ENCODE measurements around the gene LRRC75A.

LRRC75A gene

DNA sequence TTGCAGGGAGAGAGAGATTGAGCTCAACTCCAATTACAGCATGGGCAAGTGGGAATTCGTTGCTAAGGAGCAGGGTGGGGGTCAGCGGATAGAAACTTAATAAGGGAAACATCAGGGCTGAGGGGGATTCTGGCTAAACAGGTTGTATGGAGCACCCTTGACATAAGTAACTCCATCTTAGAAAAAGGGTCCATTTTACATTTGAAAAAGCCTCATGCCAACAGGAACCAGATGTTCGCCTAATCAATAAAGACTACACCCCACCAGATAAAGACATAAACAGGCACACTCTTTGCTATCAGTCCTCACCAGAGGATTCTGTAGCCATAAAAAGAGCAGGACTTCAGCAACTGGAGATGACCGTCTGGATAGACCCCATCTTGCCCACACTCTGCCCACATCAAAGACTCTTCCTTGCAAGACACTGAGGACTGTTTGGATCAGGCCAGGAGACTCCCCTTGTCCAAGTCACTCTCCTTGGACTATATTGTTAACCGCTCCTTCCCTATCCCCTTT is 1.6 kb upstream of the LRRC75A start:
- DNase-seq, result no peak

DNA sequence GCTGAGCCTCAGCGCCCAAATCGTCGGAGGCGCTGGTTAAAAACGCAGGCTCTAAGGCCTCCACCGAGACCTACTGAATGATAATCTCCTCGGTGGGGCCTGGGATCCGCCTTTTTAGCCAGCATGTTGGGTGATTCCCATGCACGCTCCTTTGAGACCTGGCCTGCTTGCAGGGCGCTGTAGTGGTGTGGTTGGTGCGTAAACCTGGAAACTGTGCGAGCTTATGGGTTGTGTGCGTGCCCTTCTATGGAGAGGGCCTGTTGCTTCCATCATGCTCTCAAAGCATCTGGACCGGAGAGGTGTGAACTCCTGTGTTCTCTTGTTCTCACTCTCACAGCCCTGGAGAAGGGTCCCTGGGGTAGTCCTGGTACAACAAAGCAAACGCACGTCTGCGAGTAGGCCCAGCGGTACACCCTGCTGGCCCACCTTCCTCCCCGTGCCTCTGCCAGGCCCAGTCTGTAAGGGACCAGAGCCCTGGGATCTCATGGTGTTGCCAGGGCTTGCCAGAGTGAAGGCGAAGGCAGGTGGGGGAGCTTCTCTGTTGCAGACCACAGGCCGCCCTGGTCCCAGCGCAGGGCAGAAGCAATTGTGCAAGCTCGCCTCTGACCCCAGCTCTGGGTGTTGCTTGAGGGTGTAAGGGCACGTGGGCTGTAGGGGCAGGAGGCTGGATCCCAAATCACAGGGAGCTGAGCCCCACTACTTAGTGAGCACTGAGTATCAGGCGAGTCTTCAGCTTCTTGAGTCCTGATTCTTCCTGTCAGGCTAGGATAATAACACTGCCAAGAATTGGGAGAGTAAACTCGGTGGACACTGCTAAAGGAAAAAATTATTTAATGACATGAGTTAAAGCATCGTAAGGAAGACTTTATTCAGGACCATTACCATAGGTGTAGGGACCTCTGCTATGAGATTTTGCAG is 879 bp upstream of the LRRC75A start:
- DNase-seq, result no peak

DNA sequence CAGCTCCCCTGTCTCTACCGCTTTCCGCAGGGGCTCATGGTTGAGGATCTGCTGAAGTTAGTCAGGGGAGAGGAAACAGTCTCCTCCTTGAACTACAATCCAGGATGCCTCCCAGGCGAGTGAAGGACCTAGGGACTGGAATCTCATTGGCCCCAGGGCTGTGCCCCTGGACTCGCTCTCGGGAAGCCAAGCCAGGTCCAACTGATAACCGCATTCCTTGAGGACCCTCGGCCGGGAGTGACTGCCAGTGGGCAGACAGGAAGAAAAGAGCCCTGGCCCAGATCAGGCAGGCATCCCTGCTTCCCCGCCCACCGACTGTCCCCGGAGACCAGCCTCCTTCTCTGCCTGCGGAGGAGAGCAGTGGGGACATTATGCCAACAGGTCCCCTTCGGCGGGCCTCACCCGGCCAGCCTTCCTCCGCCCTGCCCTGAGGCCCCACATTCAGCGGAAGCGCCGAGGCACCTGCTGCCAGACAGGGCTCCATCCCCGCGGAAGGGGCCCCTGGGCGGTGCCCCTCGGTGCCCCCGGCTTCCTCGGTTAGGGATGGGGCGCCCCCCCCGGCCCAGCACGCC is 776 bp downstream of the LRRC75A start:
- DNase-seq, result peak in 1 of 2 experiments; percentile 9

DNA sequence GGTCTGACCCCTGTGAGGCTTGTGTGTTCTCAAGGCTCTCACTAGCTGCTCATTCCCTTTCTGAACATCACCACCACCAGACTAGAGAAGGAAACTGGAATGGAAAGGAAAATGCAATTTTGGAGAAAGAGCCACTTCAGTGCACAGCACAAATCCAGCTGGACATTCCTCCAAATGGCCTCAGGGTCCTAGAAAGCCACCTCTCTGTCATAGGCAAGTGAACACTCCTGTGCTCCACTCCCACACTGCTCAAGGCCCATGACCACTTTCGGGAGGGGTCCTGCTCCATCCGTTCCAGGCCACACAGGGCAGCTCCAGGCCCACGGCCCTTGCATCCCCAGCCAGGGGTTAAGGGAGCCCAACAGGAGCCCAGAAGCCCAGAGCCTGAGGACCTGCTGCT is 2.6 kb downstream of the LRRC75A start:
- no peak for DNase-seq

DNA sequence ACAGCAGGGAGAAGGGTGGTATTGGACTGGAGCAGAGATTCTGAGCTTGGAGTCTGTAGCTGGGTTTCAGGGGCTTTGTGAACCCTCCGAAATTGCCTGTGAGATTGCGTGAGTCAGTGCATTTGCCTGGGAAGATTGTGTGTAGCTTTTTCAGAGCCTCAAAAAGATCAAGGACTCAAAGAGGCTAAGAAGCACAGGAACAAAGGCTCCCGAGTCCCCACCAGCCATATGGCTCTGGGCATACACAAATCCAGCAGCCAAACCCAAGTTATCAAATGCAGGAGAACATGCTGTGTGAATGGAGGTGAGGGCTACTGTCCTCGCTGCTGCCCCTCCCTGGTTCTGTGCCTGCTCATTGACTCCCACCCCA is 3.0 kb downstream of the LRRC75A start:
- DNase-seq, result no peak

DNA sequence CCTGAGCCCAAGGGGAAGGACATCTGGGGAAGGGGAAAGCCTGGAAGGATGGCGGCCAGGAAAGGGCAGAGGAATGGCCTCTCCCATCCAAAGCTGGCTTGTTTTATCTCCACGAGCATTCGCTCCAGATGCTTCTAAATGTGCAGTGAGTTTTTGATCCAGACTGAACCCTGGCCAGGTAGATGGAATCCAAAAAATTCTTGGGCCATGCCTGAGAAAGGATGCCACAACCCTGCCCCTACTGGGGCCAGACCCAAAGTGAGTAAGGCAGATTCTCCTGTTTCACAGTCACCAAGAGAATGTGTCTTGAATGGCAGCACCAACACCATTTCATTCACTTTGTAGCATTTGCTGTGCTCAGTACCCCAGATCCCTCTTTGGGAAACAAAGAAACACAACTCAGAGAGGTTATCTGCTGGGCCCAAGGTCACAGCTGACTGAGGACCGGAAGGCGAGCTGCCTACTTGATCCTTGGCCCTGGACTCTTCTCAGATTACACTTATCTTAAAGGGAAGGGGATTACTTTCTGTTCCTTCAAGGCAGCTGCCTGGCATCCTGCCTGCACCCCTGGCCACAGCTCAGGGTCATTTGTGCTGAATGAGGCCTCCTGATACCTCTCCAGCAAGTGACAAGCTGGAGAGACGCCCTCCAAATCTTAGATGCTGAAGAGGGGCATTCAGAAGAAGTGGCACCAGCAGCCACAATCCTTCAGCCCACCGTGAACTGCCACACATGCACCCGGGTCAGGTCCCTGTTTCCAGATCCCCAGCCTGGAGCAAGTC is 3.6 kb downstream of the LRRC75A start:
- DNase-seq, result no peak

DNA sequence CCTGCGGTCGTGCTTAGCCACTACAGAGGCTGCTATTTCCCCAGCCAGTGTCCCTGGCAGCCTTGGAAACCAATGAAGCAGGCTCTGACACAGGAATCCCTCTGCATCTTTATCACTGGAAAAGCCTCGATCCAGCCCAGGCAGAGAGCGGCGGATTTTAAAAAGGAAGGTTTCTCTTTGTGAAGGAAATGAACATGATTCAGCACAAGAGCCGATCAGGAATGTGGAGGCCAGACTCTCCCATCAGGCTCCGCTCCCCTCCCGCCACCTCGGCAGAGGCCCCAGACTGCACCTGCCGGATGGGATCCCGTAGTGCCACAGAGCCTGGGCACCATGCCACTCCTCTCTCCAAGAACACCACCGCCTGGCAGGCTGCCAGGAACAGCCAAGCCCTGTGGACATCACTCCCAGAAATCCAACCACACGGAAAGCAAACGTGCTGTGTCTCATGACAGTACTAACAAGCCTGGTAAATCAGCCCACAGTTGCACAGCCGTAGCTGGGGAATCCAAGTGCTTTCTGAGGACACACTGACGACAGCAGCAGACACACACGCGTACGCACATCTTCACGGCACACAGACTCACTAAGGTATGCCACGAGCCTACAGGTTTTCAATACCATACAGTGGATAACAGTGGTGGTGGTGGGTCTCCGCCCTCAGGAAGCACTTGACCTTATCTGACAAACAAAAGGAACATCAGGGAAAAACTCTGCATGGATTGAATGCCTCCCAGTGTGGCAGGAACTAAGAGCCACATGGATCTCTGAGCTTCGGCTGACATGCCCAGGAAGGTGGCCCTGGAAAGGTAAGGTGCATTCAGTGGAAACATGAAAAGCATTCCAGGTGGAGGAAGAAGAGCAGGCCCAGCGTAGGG is 5.4 kb downstream of the LRRC75A start:
- DNase-seq, result no peak

DNA sequence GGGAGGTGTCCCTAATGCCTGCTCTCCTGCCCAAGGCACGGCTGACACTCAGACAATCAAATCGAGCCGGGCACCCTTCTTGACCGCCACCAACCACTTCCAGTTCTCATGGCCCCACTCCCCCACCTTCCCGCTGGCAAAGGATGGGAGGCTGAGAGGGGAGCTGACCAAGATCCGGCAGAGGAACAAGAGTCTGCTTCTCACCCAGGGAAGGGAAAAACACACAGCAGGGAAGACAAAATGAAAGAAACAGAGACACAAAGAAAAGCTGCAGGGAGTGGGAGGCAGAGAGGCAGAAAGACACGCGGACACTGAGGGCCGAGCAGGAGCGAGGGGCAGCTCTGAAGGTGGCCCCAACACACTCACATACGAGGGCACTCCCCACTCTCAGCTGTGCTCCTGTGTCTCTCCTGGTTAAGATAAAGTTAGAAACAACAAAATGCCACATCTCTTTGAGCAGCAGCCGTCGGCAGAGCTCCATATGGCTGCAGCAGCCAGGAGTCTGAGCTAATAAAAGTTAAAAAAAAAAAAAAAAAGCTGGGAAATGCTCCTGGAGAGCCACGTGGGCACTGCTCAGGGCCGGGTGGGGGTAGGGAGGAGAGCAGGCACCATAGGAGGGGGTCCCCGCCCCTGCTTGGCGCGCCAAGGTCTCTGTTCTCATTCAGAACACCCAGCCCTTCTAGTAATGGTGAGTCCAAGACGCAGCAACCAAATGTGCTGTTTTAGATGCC is 7.4 kb downstream of the LRRC75A start:
- DNase-seq, result no peak

DNA sequence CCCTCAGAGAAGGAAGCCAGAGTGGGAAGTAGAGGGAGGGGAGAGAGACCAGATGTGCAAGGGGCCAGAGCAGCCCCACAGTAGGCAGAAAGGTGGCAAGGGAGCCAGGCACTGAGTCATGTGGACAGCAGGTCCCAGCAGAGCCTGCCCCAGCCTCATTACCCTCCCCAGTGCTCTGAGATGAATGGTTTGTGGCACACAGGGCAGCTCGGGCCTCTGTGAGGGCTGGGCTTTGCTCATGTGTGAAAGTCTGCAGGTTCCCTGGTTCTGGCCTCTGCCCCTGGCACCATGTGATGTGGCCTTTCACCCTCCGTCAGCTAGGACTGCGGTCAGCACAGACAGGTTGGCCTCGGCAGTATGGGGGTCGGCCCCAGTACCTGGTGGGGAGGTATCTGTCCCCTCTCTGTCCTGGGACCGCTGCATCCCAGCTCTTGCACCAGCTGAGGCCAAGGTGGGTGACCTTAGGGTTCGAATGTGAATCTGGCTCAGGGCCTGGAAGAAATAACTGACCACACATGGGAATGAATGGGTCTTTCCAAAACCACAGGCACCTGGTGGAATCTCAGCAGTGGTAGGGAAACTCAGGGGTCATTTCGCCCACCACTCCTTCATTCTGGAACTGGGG is 8.9 kb downstream of the LRRC75A start:
- no peak for DNase-seq

DNA sequence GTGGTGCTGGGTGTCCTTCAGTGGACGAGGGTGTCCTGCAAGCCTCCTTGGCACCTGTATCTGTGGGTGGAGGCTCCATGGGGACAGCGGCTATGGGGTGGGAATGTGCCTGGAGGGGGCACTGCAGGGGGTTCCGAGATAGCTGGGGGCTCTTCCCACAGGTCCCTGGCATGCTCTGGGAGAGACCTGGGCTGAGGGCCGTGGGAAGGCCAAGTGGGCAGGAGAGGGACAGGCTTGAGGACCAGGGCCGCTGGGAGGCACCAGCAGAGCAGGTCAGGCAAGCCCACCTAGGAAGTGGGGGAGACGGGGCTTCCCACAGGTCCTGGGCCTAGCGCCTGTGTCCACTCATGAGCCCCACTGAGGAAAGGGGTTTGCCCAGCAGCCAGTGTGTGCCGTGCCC is 9.7 kb downstream of the LRRC75A start:
- DNase-seq, result no peak

DNA sequence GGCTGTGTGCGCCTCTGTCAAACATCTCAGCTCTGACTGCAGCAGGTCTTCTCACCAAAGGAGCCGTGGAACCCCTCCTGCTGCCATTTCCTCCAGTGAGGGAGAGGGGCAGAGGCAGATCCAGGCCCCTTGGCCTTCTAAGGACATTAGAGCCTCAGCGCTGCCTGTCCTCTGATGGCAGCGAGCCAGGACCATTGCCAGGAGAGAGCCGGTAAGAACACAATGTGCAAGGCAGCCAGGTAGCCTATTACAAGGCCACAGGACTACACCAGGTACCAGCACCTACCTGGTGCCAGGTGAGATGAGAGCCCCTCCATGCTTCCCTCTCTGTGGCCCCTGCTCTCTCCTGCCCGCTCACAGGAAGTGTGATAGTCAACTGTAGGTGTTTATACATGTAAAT is 11.0 kb downstream of the LRRC75A start:
- DNase-seq, result no peak

DNA sequence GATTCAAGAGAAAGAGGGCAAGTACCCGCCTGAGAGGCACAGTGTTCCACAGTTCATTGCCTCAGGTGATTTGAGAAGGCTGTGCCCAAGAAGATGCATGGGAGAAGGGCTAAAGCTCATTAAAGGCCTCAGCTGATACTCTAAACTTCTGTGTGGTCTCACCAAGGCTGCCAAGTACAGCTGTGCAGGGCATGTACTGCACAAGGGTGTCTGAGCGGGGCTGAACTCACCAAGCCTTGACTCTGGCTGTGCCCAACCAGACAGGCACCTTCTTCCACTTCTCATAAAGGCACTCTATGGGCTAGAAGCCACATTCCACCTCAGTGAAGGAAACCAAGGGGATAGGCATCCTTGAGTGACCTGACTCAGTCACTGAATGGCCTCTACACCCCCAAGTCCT is 12.7 kb downstream of the LRRC75A start:
- no peak for DNase-seq

DNA sequence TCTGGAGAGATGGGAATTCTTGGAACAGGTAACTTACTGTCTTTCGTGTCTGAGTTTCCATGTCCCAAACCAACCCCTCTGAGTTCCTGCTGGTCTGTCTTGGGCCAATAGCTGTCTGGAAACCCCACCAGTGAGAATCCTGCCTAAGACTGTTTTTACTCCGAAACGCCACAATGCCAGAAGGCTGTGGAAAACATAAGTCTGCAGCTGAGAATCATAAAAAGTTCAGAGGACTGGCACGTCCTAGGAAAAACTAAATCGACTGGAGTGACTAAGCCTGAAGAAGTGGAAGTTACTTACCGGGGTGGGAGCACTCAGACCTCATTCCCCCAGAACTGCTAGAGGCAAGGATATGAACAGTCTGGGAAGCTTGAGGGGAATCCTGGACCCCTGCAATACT is 13.3 kb downstream of the LRRC75A start:
- DNase-seq, result no peak

DNA sequence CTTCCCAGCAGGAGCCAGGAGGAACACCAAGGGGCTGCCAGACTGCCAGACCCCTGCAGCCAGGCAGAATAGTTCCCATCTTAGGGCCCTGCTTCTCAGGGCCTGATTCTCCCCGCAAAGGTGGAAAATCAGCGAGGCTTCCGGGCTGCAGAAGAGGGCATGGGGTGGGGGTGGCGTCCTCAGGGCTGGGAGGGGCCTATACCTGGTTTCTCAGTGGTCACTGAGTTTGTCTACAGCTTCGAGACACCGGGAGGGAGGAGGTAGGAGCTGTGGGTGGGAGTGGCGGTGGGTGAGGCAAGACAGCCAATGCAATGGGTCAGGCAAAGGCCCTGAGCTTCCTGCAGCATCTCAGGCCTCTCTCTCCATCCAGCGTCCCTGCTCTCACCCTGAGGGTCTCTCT is 14.3 kb downstream of the LRRC75A start:
- DNase-seq, result no peak

DNA sequence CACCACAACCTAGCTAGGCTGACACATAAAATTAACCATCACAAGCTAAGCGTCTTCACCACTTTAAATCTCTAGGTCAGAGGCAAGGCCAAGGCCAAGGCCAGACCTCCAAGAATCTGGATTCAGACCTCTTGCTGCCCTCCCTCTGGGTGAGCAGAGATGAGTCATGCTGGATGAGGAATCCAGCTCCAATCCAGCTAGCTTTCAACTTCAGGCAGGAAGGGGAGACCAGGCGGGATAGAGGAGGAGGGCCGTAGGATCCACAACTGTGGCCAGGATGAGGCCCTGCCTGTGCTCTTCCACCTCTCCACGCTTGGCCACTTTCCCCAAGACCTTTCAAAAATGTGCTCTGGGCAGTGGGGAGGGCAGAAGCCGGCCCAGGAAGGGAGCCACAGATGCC is 14.7 kb downstream of the LRRC75A start:
- DNase-seq, result no peak

DNA sequence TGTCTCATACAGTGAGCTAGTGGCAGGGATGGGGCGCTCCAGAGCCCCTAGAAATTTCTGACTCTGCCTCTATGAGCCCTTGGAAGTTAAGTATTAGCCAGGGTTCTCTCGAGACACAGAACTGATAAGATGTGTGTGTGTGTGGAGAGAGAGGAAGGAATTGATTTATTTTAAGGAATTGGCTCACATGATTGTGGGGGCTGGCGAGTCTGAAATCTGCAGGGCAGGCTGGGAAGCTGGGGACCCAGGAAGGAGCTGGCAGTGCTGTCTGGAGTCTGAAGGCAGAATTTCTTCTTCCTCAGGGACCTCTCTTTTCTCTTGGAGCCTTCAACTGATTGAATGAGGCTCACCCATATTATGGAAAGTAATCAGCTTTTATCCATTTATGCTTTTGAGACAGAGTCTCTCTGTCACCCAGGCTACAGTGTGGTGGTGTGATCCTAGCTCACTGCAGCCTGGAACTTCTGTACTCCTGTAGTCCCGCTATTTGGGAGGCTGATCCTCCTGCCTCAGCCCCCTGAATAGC is 16.8 kb downstream of the LRRC75A start:
- DNase-seq, result no peak

DNA sequence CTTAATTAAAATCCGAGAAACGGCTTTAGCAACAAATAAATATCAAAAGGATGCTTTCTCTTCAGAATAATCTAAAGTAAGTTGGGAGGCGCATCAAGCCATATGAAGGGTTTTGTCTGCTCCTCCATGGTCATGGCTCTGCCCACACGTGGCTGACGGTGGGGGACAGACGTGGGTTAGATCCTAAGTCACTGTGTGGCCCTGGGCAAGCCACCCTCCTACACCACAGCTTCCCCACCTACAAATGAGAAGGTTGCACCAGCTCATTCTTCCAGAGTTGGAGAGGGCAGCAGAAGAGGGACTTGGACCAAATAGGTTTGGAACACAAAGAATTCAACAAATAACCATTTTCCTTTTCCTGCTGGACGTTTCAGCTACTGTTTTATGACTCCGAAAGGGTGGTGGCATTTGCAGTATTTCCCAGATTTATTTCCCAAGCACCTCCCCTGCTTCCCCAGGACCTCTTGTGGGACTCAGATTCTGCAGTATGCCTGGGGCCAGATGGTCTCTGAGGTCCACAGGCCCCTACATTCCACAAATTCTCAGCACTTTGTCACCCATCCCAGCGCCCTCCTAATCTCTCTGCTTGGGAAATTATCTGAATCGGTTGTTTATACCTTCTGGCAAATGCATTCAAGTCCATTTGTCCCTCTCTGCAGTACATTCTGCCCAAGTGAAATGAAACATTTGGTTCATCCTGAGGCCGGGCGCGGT is 17.8 kb downstream of the LRRC75A start:
- no peak for DNase-seq

DNA sequence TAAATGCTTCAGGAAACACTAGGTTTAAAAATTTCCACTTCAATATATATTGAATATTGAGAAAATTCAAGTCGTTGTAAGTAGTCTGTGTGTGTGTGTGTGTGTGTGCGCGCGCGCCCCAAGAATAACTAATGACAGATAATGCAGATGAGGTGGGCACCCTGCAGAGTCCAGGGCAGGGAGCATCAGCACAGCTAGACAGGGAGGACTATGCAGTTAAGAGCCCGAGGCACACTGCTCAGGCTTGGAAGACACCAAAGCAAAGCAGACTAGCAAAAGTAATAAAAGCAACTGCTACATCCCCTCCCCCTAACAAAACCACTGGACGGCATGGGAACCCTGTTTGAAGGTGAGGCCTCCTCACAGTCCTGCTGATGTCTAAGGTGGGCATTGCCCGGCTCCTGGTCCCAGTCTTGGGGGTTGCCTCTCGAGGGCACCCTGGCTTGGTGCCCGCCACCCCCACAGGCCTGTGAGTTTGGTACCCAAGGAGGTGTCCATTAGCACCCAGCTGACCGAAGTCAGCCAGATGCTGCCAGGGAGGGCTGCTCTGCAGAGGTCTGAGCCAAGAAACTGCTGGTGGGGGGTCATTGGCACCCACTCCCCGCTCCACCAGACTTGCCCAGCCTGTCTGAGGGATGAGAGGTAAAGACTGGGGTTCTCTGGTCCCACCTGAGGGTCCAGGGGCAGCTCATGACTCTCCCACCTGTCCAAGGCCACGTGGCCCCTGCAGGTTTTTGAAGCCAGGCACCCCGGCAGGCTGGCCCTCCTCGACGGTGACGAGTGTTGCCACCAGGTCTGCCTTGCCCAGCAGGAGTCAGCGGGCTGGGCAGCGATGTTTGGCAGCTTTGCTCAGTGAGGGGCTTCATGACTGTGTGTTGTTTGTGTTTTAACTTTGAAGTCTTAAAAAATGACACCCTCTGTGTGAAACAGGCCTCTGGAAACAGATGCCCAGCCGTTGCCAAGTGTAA is 18.7 kb downstream of the LRRC75A start:
- DNase-seq, result no peak

DNA sequence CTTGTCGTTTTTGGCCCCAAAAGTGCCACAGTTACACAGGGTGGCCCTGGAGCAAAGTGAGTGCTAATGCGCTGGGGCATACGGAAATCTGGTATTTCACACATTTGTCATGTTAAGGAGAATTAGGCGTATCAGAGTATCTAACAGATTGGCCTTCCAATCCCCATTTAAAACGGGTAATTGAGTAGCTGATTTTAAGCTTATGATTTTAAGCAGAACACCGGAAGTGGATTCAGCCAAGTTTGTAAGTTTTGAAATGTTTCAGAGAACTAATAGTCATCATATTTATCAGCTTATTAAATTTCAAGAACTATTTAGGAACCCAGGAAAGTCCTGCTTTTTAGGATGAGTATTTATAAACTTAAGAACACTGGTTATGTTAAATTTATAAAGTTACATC is 19.5 kb downstream of the LRRC75A start:
- DNase-seq, result no peak

Data from activated CD4-positive, alpha-beta T cell treated with anti-CD3 and anti-CD28 coated beads, Interleukin-2, amount 50 U/mL, for 4 hours (primary cell).